Choroid plexus epithelial cell (primary cell): Measurements from ENCODE around the gene MYDGF.

ENCODE experiments used
- DNase-seq: peaks from one replicate; pipeline ENCODE4 v3.0.0-alpha.2; 2010; ENCODE audit warnings: low read depth
- H3K4me3 ChIP-seq: 2 replicates; pipeline ENCODE4 v1.5.1; 2011; ENCODE audit warnings: low read depth, mild to moderate bottlenecking, control low read depth, low read length, moderate library complexity
- CTCF ChIP-seq: conservative IDR thresholded peaks from 2 replicates; pipeline ENCODE4 v1.5.1; 2011; ENCODE audit warnings: low read depth, mild to moderate bottlenecking, control low read depth, inconsistent platforms, low read length, moderate library complexity

Gene MYDGF

GRCh38 chr19:4713384-4713951 is 43.3 kb upstream of the MYDGF start:
- no peak overlapping the region for H3K4me3 ChIP-seq
- peak; percentile 95 for DNase-seq
- no peak for TF ChIP-seq CTCF

GRCh38 chr19:4712771-4713170 is 42.6 kb upstream of the MYDGF start:
- no peak for DNase-seq
- no peak for TF ChIP-seq CTCF

GRCh38 chr19:4711211-4711610 is 41.1 kb upstream of the MYDGF start:
- no peak for TF ChIP-seq CTCF
- DNase-seq = no peak
- no peak overlapping the region for H3K4me3 ChIP-seq

More at GRCh38 chr19:4712771-4713170, 42.6 kb upstream of the MYDGF start:
- H3K4me3 ChIP-seq = no peak overlapping the region

GRCh38 chr19:4710281-4710600 is 40.1 kb upstream of the MYDGF start:
- no peak for DNase-seq
- TF ChIP-seq CTCF = no peak
- no peak overlapping the region for H3K4me3 ChIP-seq

GRCh38 chr19:4709440-4710280 is 39.5 kb upstream of the MYDGF start:
- TF ChIP-seq CTCF = no peak
- H3K4me3 ChIP-seq = no peak overlapping the region
- no peak for DNase-seq

- no peak overlapping the region for H3K4me3 ChIP-seq
- TF ChIP-seq CTCF = no peak
- DNase-seq = peak; percentile 64
Observed at GRCh38 chr19:4707956-4708650, 38.0 kb upstream of the MYDGF start.

GRCh38 chr19:4707322-4707721 is 37.2 kb upstream of the MYDGF start:
- TF ChIP-seq CTCF = no peak

More at GRCh38 chr19:4707322-4707721, 37.2 kb upstream of the MYDGF start:
- H3K4me3 ChIP-seq = no peak overlapping the region
- no peak for DNase-seq
